ENCODE data around the gene HS6ST1. TPM values are rescaled to one million over a fixed set of nuclear protein-coding genes. Genes with fewer than 3 reads are reported as not detected.

The HS6ST1 gene
- total RNA-seq, 2 experiments from 2014 or later = 7.1 to 8.7 TPM

GRCh38 chr2:128317181-128317898, 1.3 kb downstream of the HS6ST1 start:
- peak overlapping the region; percentile 72 for H3K4me3 ChIP-seq (ENCODE audit: low read length)
- DNase-seq = peak in 7 of 14 experiments; percentile 10 to 48 (median 29)
- peak overlapping the region; percentile 43 for H3K27ac Mint-ChIP-seq

GRCh38 chr2:128316777-128317180, 1.9 kb downstream of the HS6ST1 start:
- peaks cover 3% of the 10 kb centered on the region for H3K36me3 ChIP-seq (ENCODE audit: insufficient read depth, low read length)
- H3K9me3 Mint-ChIP-seq = no peaks in the 10 kb centered on the region
- ChIA-PET CTCF (no interaction called here), POLR2A (interaction anchor here (1.1 kb wide), 1 partner anchor 83 kb away, joined by 3 read pairs; no protein-coding TSS in a partner anchor)
- H3K4me1 Mint-ChIP-seq (ENCODE audit: low read depth) = peaks cover 51% of the 10 kb centered on the region
- DNase-seq (peak in 5 of 14 experiments; percentile 2 to 31 (median 4)), ATAC-seq (ENCODE audit: poor library complexity) (no peak)
- no peaks in the 10 kb centered on the region for H3K9me3 ChIP-seq (ENCODE audit: control insufficient read depth in 1 of 2, insufficient read depth in 1 of 2, low read length in 2 of 2)
- peak overlapping the region; percentile 72 for H3K4me3 ChIP-seq (ENCODE audit: low read length)
- H3K27ac ChIP-seq (ENCODE audit: low read depth in 1 of 2, low read length in 2 of 2) = no peak overlapping the region
- no peaks in the 10 kb centered on the region for H3K36me3 Mint-ChIP-seq (ENCODE audit: low read depth)
- H3K4me3 Mint-ChIP-seq = peak overlapping the region; percentile 93
- H3K4me1 ChIP-seq (ENCODE audit: insufficient read depth, low read length) = peaks cover 43% of the 10 kb centered on the region
- intact Hi-C loops (cut with DNase I, micrococcal nuclease) = no loop called here
- no peaks in the 10 kb centered on the region for H3K27me3 ChIP-seq (ENCODE audit: control insufficient read depth in 1 of 2, insufficient read depth in 2 of 2, low read length in 2 of 2)
- H3K27me3 Mint-ChIP-seq = no peaks in the 10 kb centered on the region
- peak overlapping the region; percentile 43 for H3K27ac Mint-ChIP-seq
- TF ChIP-seq CTCF (IDR thresholded peaks at IDR 0.05) = no peak

More at GRCh38 chr2:128317181-128317898, 1.3 kb downstream of the HS6ST1 start:
- H3K36me3 ChIP-seq (ENCODE audit: insufficient read depth, low read length) = peaks cover 3% of the 10 kb centered on the region
- ChIA-PET POLR2A (interaction anchor here (1.1 kb wide), 1 partner anchor 83 kb away, joined by 3 read pairs; no protein-coding TSS in a partner anchor), CTCF (no interaction called here)
- H3K27ac ChIP-seq (ENCODE audit: low read depth in 1 of 2, low read length in 2 of 2) = no peak overlapping the region
- Mint-ChIP-seq H3K27me3 (no peaks in the 10 kb centered on the region), H3K9me3 (no peaks in the 10 kb centered on the region), H3K4me3 (peak overlapping the region; percentile 93), H3K36me3 (ENCODE audit: low read depth) (no peaks in the 10 kb centered on the region), H3K4me1 (ENCODE audit: low read depth) (peaks cover 51% of the 10 kb centered on the region)
- H3K4me1 ChIP-seq (ENCODE audit: insufficient read depth, low read length) = peaks cover 44% of the 10 kb centered on the region
- no peak for ATAC-seq (ENCODE audit: poor library complexity)
- TF ChIP-seq CTCF (IDR thresholded peaks at IDR 0.05) = no peak
- intact Hi-C loops (cut with DNase I, micrococcal nuclease) = no loop called here
- no peaks in the 10 kb centered on the region for H3K27me3 ChIP-seq (ENCODE audit: control insufficient read depth in 1 of 2, insufficient read depth in 2 of 2, low read length in 2 of 2)
- no peaks in the 10 kb centered on the region for H3K9me3 ChIP-seq (ENCODE audit: control insufficient read depth in 1 of 2, insufficient read depth in 1 of 2, low read length in 2 of 2)

GRCh38 chr2:128315829-128316776, 2.6 kb downstream of the HS6ST1 start:
- intact Hi-C loops (cut with DNase I, micrococcal nuclease) = no loop called here
- ATAC-seq (ENCODE audit: poor library complexity) = no peak
- Histone ChIP-seq H3K9me3 (ENCODE audit: control insufficient read depth in 1 of 2, insufficient read depth in 1 of 2, low read length in 2 of 2) (no peaks in the 10 kb centered on the region), H3K4me3 (ENCODE audit: low read length) (peak overlapping the region; percentile 72), H3K4me1 (ENCODE audit: insufficient read depth, low read length) (peaks cover 37% of the 10 kb centered on the region), H3K27ac (ENCODE audit: low read depth in 1 of 2, low read length in 2 of 2) (no peak overlapping the region), H3K36me3 (ENCODE audit: insufficient read depth, low read length) (peaks cover 3% of the 10 kb centered on the region), H3K27me3 (ENCODE audit: control insufficient read depth in 1 of 2, insufficient read depth in 2 of 2, low read length in 2 of 2) (no peaks in the 10 kb centered on the region)
- Mint-ChIP-seq H3K36me3 (ENCODE audit: low read depth) (no peaks in the 10 kb centered on the region), H3K4me3 (peak overlapping the region; percentile 93), H3K9me3 (no peaks in the 10 kb centered on the region), H3K27me3 (no peaks in the 10 kb centered on the region), H3K27ac (peak overlapping the region; percentile 43), H3K4me1 (ENCODE audit: low read depth) (peaks cover 44% of the 10 kb centered on the region)
- peak in 5 of 14 experiments; percentile 0 to 32 (median 10) for DNase-seq
- POLR2A ChIA-PET = no interaction called here
- no peak for TF ChIP-seq CTCF (IDR thresholded peaks at IDR 0.05)
- CTCF ChIA-PET = no interaction called here
